ENCODE results near the gene PRKAG2.

The PRKAG2 gene

DNA sequence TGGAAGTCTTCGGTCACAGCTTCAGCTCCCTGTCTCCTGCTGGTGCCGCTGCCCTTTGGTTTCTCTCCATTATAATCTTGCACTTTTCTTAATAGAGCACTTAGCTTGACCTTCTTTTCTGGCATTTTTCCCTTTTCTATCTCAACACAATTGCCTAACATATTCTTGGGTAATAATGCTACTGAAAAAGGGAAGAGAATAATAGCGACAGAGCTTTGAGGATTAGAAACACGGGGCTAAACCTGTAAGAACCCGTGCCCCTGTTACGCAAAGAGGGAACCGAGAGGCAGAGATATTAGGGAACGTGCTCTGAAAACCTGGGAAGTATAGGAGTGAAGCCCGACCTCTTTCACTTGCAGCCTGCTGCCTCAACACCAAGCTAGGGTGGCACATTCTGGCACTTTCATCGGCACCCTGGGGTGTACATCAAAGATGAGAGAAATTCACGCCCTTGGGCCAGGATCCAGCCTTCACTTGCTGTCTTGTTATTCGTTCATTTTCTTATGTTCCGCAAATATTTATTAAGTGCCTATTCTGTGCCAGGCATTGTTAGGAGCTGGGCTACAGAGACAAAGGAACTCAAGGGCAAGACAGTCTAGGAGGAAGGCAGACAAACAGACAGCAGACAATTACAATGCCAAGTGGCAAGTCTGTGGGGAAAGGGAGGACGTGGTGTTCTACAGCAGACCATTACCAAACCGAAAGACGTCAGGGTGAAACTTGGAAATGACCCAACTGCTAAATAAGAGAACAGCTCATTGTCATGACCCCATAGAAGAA lies 46.4 kb upstream of the PRKAG2 start:
- no peak overlapping the region for H3K4me3 ChIP-seq (ENCODE audit: low read depth, low read length)
- H3K27ac ChIP-seq: no peak overlapping the region
- peaks cover 2% of the 10 kb centered on the region for H3K27me3 ChIP-seq (replicated peaks)
- TF ChIP-seq, protein P1, sequence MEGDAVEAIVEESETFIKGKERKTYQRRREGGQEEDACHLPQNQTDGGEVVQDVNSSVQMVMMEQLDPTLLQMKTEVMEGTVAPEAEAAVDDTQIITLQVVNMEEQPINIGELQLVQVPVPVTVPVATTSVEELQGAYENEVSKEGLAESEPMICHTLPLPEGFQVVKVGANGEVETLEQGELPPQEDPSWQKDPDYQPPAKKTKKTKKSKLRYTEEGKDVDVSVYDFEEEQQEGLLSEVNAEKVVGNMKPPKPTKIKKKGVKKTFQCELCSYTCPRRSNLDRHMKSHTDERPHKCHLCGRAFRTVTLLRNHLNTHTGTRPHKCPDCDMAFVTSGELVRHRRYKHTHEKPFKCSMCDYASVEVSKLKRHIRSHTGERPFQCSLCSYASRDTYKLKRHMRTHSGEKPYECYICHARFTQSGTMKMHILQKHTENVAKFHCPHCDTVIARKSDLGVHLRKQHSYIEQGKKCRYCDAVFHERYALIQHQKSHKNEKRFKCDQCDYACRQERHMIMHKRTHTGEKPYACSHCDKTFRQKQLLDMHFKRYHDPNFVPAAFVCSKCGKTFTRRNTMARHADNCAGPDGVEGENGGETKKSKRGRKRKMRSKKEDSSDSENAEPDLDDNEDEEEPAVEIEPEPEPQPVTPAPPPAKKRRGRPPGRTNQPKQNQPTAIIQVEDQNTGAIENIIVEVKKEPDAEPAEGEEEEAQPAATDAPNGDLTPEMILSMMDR (IDR thresholded peaks at IDR 0.05; ENCODE audit: low read depth, low read length, missing control alignments): no peak
- DNase-seq: no peak
- in situ Hi-C loops (cut with HindIII; ENCODE audit: low pct_ligation_motif_present, low sequenced_read_pairs): no loop called here
- no peaks in the 10 kb centered on the region for H3K36me3 ChIP-seq (replicated peaks)

GRCh38 chr7:151921451-151921850 lies 44.5 kb upstream of the PRKAG2 start:
- Histone ChIP-seq H3K27me3 (replicated peaks) (peaks cover 2% of the 10 kb centered on the region), H3K27ac (no peak overlapping the region)
- in situ Hi-C loops (cut with HindIII; ENCODE audit: low pct_ligation_motif_present, low sequenced_read_pairs): no loop called here

DNA sequence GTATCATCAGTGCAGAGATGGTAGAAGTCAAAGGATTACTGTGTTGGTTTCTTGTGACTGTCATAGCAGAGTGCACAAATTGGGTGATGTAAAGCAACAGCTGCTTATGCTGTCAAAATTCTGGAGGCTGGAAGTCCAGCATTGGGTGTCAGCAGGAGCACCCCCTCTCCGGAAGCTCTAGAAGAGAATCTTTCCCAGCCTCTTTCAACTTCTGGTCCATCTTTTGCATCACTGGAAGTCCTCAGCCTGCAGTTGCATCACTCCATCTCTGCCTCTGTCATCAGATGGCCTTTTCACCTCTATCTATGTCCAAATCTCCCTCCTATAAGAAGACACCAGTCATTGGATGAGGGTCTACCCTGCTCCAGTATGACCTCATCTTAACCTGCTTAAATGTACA lies 43.6 kb upstream of the PRKAG2 start:
- Histone ChIP-seq H3K4me3 (ENCODE audit: low read depth, low read length) (no peak overlapping the region), H3K27me3 (replicated peaks) (peaks cover 2% of the 10 kb centered on the region), H3K36me3 (replicated peaks) (no peaks in the 10 kb centered on the region), H3K27ac (no peak overlapping the region)
- in situ Hi-C loops (cut with HindIII; ENCODE audit: low pct_ligation_motif_present, low sequenced_read_pairs): no loop called here
- TF ChIP-seq, protein P1 (IDR thresholded peaks at IDR 0.05; ENCODE audit: low read depth, low read length, missing control alignments): no peak
- DNase-seq: no peak

More at GRCh38 chr7:151921451-151921850, 44.5 kb upstream of the PRKAG2 start:
- no peak overlapping the region for H3K4me3 ChIP-seq (ENCODE audit: low read depth, low read length)
- no peak for DNase-seq
- TF ChIP-seq, protein P1 (IDR thresholded peaks at IDR 0.05; ENCODE audit: low read depth, low read length, missing control alignments): no peak
- H3K36me3 ChIP-seq (replicated peaks): no peaks in the 10 kb centered on the region

- Histone ChIP-seq H3K4me3 (ENCODE audit: low read depth, low read length) (no peak overlapping the region), H3K27ac (no peak overlapping the region), H3K36me3 (replicated peaks) (no peaks in the 10 kb centered on the region), H3K27me3 (replicated peaks) (peaks cover 2% of the 10 kb centered on the region)
- in situ Hi-C loops (cut with HindIII; ENCODE audit: low pct_ligation_motif_present, low sequenced_read_pairs): no loop called here
- no peak for DNase-seq
- TF ChIP-seq, protein P1 (IDR thresholded peaks at IDR 0.05; ENCODE audit: low read depth, low read length, missing control alignments): no peak
Measured at GRCh38 chr7:151919595-151919994, 42.7 kb upstream of the PRKAG2 start.

- Histone ChIP-seq H3K27ac (no peak overlapping the region), H3K36me3 (replicated peaks) (no peaks in the 10 kb centered on the region), H3K4me3 (ENCODE audit: low read depth, low read length) (no peak overlapping the region), H3K27me3 (replicated peaks) (peaks cover 2% of the 10 kb centered on the region)
- no peak for DNase-seq
- in situ Hi-C loops (cut with HindIII; ENCODE audit: low pct_ligation_motif_present, low sequenced_read_pairs): no loop called here
- TF ChIP-seq, protein P1 (IDR thresholded peaks at IDR 0.05; ENCODE audit: low read depth, low read length, missing control alignments): no peak
Measured at GRCh38 chr7:151918510-151918843, 41.6 kb upstream of the PRKAG2 start.

Data from brain microvascular endothelial cell (primary cell).